Fibroblast of the aortic adventitia (primary cell): Measurements from ENCODE around the gene DUSP8. TPM values are rescaled to one million over a fixed set of nuclear protein-coding genes. Genes with fewer than 3 reads are reported as not detected.

Experiments used
- DNase-seq: peaks from one replicate; pipeline ENCODE4 v3.0.0-alpha.2; 2010; ENCODE audit warnings: low read depth
- H3K4me3 ChIP-seq: 2 replicates; pipeline ENCODE4 v1.5.1; 2011; ENCODE audit warnings: low read depth, mild to moderate bottlenecking, control low read depth, low read length, moderate library complexity
- total RNA-seq: library from RNA; depleted of rRNA; stranded (reverse); fragments of >200 nt; gene quantifications from 2 replicates; pipeline ENCODE4 v1.2.3, GENCODE V29; 2012; ENCODE audit warnings: low replicate concordance
- TF ChIP-seq, protein P1 (sequence below): IDR thresholded peaks from 2 replicates; pipeline ENCODE4 v1.5.1; 2011; ENCODE audit warnings: mild to moderate bottlenecking, low read length, control low read depth, inconsistent platforms; ENCODE audit not compliant: insufficient read depth

DUSP8 gene
- total RNA-seq, 1 donor = 0.36 TPM

DNA sequence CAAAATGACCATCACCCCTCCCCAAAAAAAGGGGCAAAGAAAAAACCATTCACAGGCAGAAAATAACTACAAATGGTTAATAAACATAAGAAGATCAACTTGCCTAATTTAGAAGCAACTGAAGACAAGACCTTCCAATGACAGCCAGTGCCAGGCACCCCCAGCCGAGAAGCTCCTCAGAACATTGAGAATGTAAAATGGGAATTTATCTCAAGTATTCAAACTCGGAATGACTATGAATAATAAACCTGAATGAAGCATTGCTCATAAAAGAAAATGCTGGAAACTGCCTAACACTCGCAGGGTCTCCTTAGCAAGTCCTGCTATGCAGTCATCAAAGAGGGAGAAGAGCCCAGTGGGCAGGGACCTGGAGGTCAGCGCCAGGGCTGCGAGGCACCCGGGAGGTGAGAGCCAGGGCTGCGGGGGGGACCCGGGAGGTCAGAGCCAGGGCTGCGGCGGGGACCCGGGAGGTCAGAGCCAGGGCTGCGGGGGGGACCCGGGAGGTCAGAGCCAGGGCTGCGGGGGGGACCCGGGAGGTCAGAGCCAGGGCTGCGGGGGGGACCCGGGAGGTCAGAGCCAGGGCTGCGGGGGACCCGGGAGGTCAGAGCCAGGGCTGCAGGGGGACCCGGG is 62.3 kb downstream of the DUSP8 start:
- DNase-seq = no peak
- TF ChIP-seq, protein P1, sequence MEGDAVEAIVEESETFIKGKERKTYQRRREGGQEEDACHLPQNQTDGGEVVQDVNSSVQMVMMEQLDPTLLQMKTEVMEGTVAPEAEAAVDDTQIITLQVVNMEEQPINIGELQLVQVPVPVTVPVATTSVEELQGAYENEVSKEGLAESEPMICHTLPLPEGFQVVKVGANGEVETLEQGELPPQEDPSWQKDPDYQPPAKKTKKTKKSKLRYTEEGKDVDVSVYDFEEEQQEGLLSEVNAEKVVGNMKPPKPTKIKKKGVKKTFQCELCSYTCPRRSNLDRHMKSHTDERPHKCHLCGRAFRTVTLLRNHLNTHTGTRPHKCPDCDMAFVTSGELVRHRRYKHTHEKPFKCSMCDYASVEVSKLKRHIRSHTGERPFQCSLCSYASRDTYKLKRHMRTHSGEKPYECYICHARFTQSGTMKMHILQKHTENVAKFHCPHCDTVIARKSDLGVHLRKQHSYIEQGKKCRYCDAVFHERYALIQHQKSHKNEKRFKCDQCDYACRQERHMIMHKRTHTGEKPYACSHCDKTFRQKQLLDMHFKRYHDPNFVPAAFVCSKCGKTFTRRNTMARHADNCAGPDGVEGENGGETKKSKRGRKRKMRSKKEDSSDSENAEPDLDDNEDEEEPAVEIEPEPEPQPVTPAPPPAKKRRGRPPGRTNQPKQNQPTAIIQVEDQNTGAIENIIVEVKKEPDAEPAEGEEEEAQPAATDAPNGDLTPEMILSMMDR = no peak
- H3K4me3 ChIP-seq = no peak overlapping the region

DNA sequence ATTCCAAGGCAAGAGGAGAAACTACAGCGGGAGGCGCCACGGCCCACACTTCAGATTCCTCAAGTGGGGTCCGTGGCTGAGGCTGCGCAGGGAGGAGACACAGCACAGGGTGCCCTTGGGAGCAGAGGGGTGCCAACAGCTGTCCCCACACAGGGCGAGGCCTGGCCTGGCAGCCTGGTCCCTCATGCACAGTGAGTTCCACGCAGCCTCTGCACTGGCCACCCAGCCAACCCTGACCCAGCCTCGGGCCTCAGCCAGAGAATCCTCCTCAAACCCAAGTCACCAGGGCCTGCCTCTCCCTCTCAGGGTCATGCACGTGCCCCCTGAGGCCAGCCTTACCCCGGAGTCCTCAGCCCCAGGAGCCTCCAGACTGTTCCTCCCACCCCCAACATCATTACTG is 63.1 kb downstream of the DUSP8 start:
- H3K4me3 ChIP-seq = no peak overlapping the region
- DNase-seq = no peak
- TF ChIP-seq, protein P1 = no peak

DNA sequence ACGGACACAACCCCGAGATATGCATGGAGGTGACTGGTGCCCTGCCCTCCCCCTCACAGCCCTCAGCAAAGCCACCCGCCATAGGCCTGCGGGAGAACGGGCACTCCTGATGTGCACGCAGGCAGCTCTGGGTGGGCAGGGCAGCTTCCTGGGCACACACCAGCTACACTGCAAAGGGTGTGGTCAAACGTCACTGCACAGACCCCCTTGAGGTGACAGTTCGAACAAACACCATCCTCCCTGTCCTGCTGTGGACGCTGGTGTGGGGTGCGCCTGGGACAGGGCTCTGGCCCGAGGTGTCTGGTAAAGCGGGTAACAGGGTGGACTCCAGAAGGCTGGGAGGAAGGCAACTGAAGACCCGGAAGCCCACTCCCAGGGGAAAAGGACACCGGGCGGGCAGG is 63.6 kb downstream of the DUSP8 start:
- H3K4me3 ChIP-seq = no peak overlapping the region
- DNase-seq = no peak
- TF ChIP-seq, protein P1 = no peak

DNA sequence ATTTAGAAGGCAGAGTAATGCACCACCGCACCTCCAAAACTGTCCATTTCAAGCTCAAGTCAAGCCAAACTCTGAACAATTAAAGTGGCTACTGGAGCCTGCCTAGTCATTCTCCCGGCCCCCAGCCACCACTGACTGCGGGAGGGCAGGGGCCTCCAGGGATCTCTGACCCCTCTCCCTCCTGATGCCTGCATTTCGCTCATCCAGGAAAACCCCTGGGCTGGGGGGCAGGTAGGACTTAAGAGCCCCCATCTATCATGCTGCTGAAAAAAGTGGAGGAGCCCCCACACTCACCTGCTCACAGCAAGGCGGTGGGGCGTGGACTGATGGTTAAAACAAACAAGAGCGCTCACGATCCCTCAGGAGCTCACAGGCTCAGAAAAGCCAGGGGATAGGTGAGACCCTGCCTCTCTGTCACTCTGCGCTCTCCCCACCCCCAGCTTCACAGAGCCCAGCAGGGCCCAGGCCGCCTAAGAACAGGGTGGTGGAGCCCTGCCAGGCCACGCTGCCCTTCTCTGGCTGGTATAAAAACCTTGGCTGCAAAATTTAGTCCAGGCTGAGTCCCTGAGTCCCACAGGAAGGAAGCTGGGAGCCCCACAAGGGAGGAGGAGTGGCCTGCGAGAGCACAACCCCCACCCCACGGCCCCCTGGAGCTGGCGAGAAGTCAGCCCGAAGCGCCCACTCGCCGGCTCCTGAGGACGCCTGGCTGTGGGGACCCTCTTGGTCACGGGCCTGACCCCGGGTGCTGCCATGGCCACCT is 64.5 kb downstream of the DUSP8 start:
- DNase-seq = no peak
- no peak overlapping the region for H3K4me3 ChIP-seq
- TF ChIP-seq, protein P1 = no peak

DNA sequence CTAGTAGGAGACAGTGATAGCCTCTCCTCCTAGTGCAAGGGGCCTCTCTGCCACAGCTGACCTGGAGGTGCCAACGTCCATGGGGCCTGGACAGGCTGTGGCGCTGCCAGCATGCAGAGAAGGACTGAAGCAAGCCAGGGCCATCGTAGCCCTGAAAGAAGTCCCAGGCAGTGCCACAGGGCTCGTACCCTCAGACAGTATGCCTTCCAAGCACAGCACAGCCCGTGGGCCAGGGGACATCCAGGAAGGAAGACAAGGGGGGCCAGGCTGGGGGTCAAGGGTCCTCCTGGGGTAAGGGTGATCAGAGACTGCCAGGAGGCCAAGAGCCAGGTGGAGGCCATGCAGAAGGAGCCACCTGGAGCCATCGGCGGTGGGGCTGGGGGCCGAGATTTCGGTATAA is 65.1 kb downstream of the DUSP8 start:
- TF ChIP-seq, protein P1 = no peak
- no peak overlapping the region for H3K4me3 ChIP-seq
- no peak for DNase-seq

DNA sequence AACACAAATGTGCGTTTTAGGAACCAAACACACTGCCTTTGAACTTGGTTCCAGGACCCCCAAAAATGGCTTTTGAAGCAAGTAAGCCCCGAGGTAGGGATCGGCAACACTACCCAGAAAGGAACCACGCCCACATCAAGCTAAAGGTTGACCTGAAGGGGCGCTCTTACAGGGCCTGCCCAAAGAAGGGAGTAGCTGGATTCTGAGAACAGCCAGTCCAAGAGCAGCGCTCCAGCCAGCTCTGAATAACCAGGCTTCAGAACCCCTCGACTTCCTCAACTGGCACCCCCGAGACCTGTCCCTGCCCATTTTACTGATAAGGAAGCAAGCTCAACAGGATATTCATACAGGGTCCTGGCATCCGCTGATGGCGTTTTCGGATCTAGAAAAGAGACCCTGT is 66.6 kb downstream of the DUSP8 start:
- TF ChIP-seq, protein P1 = no peak
- no peak overlapping the region for H3K4me3 ChIP-seq
- DNase-seq = no peak
